ENCODE results near the gene CHGA.

Gene CHGA

DNA sequence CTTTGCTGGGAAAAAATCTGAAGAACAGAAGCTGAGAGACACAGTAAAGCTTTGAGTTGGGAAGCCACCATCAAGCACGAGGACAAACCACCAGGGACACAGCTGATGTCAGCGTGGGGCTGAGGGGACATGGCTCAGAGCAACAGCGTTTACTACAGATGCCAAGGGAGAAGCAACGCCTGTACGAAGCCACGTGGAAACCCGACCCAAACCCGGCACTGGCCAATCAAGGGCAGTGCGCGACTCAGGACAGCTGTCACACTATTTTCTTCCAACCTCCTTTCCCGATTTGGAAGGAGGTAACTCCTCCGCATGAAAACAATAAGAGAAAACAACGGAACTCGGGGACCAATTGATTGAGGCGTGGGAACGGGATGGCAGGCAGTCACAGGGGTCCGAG, 20.2 kb upstream of the CHGA start:
- TF ChIP-seq, protein P1, sequence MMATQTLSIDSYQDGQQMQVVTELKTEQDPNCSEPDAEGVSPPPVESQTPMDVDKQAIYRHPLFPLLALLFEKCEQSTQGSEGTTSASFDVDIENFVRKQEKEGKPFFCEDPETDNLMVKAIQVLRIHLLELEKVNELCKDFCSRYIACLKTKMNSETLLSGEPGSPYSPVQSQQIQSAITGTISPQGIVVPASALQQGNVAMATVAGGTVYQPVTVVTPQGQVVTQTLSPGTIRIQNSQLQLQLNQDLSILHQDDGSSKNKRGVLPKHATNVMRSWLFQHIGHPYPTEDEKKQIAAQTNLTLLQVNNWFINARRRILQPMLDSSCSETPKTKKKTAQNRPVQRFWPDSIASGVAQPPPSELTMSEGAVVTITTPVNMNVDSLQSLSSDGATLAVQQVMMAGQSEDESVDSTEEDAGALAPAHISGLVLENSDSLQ (IDR thresholded peaks at IDR 0.05): no peak
- TF ChIP-seq CTBP1 (IDR thresholded peaks at IDR 0.05; ENCODE audit: borderline replicate concordance) (no peak), L3MBTL2 (conservative IDR thresholded peaks at IDR 0.05) (no peak), TARDBP (IDR thresholded peaks at IDR 0.05) (no peak), FOXA1 (IDR thresholded peaks at IDR 0.05) (no peak), LEF1 (IDR thresholded peaks at IDR 0.05; ENCODE audit: borderline replicate concordance) (no peak), NFRKB (IDR thresholded peaks at IDR 0.05) (no peak), FOXM1 (IDR thresholded peaks at IDR 0.05; ENCODE audit: borderline replicate concordance) (no peak), SP1 (IDR thresholded peaks at IDR 0.05) (no peak), ELF4 (IDR thresholded peaks at IDR 0.05) (no peak), BHLHE40 (IDR thresholded peaks at IDR 0.05; ENCODE audit: borderline replicate concordance) (no peak), HDGF (IDR thresholded peaks at IDR 0.05; ENCODE audit: borderline replicate concordance) (no peak)
- ChIA-PET CTCF (interaction anchor here (1.6 kb wide), 1 partner anchor 211 kb away, joined by 3 read pairs; no protein-coding TSS in a partner anchor), POLR2A (no interaction called here)
- DNase-seq (ENCODE audit: extremely low spot score): no peak

DNA sequence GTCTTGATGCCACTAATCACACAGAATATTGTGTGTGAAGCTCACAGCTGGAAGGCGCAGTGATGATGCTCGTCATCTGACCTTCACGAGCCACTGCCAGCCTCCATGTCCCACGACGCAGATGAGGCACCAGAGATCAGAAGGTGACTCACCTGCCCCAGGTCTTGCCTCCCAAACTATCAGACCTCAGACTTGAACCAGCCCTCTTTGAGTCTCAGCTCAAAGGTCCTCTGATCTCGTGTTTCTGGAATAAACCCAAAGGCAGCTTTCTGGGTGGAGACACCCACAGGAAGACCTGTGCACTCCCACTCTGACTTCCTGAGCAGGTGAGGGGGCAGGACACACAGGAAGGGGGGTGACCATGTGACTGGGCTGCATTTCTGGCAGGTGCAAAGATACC, 19.6 kb upstream of the CHGA start:
- CTCF ChIA-PET: interaction anchor here (1.6 kb wide), 1 partner anchor 210 kb away, joined by 3 read pairs; no protein-coding TSS in a partner anchor
- TF ChIP-seq LEF1 (IDR thresholded peaks at IDR 0.05; ENCODE audit: borderline replicate concordance) (no peak), BHLHE40 (IDR thresholded peaks at IDR 0.05; ENCODE audit: borderline replicate concordance) (no peak), FOXM1 (IDR thresholded peaks at IDR 0.05; ENCODE audit: borderline replicate concordance) (no peak), CTBP1 (IDR thresholded peaks at IDR 0.05; ENCODE audit: borderline replicate concordance) (no peak), ARNT (IDR thresholded peaks at IDR 0.05) (no peak), TARDBP (IDR thresholded peaks at IDR 0.05) (no peak), SP1 (IDR thresholded peaks at IDR 0.05) (no peak), FOXA1 (IDR thresholded peaks at IDR 0.05) (no peak)
- TF ChIP-seq, protein P1 (IDR thresholded peaks at IDR 0.05): no peak
- DNase-seq (ENCODE audit: extremely low spot score): no peak
- POLR2A ChIA-PET: no interaction called here

DNA sequence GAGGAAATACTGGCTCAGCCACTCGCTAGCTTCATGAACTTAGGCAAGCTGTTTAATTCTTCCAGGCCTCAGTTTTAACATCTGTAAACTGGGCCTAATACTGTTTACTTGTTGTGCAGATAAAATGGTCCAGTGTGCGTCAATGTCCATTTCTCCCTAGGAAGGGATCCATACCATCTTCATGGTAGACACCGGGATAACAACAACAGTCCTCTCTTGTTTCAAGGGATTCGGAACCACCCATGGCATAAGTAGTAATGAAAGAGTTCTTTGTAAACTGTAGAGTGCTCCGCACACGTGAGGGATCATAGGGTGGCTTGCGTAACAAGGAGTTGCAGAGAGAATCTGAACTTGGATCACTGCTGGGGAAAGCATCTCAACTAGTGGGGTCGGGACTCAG, 17.3 kb upstream of the CHGA start:
- ChIA-PET POLR2A (no interaction called here), CTCF (no interaction called here)
- DNase-seq (ENCODE audit: extremely low spot score): no peak
- no peak for TF ChIP-seq ZNF384 (IDR thresholded peaks at IDR 0.05)
- TF ChIP-seq ARNT (IDR thresholded peaks at IDR 0.05): no peak

DNA sequence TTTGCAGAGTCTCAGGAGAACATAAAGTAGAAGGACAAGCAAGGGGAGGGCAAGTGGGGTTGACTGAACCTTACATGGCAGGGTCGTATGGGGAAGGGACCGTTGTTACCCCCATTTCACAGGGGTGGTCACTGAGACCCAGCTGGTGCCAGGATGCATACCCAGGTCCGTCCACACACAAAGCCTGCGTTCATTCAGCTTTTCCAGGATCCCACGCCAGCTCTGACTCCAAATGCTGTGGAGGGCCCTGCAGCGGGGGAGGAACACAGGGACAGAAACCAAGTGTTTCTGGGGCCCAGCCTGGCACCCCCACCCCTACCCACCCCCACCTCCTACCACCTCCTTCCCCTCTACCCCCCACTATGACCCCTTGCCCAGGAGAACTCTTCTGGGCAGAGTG, 16.5 kb upstream of the CHGA start:
- DNase-seq (ENCODE audit: extremely low spot score): no peak
- POLR2A ChIA-PET: no interaction called here
- TF ChIP-seq CTBP1 (IDR thresholded peaks at IDR 0.05; ENCODE audit: borderline replicate concordance): no peak
- TF ChIP-seq SUZ12 (IDR thresholded peaks at IDR 0.05): no peak
- TF ChIP-seq SP1 (IDR thresholded peaks at IDR 0.05): no peak
- TF ChIP-seq L3MBTL2 (conservative IDR thresholded peaks at IDR 0.05): no peak
- CTCF ChIA-PET: no interaction called here

DNA sequence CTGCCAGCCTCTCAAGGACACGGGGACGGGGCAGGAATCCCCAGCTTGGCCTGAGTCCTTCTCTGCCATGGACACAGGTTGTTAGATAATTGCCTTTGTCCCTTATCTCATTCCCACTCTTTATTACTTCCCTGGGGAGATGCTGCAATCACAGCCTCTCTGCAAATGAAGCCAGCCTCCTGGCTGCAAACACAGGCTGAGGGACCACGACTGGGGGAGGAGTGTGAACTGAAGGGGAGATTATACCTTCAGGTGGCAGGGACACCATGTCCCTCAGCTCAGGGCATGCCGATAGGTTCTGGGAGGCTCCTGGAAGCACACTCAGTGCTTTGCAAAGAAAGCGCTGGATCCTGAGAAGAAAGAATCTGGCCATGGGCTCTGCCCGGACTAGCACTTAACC, 16.1 kb upstream of the CHGA start:
- POLR2A ChIA-PET: no interaction called here
- TF ChIP-seq L3MBTL2 (conservative IDR thresholded peaks at IDR 0.05) (no peak), ELF4 (IDR thresholded peaks at IDR 0.05) (no peak), TARDBP (IDR thresholded peaks at IDR 0.05) (no peak), CTBP1 (IDR thresholded peaks at IDR 0.05; ENCODE audit: borderline replicate concordance) (no peak), HDGF (IDR thresholded peaks at IDR 0.05; ENCODE audit: borderline replicate concordance) (no peak), SUZ12 (IDR thresholded peaks at IDR 0.05) (no peak)
- TF ChIP-seq, protein P1 (IDR thresholded peaks at IDR 0.05): no peak
- CTCF ChIA-PET: no interaction called here
- no peak for DNase-seq (ENCODE audit: extremely low spot score)

DNA sequence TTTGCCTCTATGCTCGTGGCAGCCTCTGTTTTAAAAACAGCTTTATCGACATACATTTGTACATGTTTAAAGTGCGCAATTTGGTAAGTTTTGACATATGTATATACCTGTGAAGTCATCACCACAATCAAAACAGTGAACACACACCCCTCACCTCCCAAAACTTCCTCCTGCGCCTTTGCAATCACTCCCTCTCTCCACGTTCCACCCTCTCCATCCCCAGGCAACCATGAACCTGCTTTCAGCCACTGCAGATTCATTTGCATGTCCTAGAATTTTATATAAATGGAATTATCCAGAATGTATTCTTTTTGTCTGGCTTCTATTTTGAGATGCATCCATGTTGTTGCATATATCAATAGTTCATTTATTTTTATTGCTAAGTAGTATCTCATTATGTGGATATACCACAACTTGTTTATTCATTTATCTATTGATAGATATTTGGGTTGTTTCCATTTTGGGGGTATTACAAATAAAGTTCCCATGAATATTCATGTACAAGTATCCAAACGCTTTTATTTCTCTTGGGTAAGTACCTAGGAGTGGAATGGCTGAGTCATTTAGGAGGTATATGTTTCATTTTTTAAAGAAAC, 15.5 kb upstream of the CHGA start:
- POLR2A ChIA-PET: no interaction called here
- TF ChIP-seq FOXM1 (IDR thresholded peaks at IDR 0.05; ENCODE audit: borderline replicate concordance) (no peak), FOXK2 (IDR thresholded peaks at IDR 0.05) (no peak), SUZ12 (IDR thresholded peaks at IDR 0.05) (no peak), ELF4 (IDR thresholded peaks at IDR 0.05) (no peak), L3MBTL2 (conservative IDR thresholded peaks at IDR 0.05) (no peak), NFRKB (IDR thresholded peaks at IDR 0.05) (no peak), HDGF (IDR thresholded peaks at IDR 0.05; ENCODE audit: borderline replicate concordance) (no peak), TARDBP (IDR thresholded peaks at IDR 0.05) (no peak)
- TF ChIP-seq, protein P1 (IDR thresholded peaks at IDR 0.05): no peak
- no peak for DNase-seq (ENCODE audit: extremely low spot score)
- CTCF ChIA-PET: no interaction called here

Data from HEK293T (cell line).